MV-4-11 (cell line): ENCODE measurements around the gene ZCCHC7.

Source experiments
- DNase-seq: peaks from one replicate; lab custom pipeline; 2025; lab: John Stamatoyannopoulos, UW

ZCCHC7 gene

GRCh38 chr9:37336150-37336549 lies 215.8 kb downstream of the ZCCHC7 start:
- DNase-seq, result no peak

DNA sequence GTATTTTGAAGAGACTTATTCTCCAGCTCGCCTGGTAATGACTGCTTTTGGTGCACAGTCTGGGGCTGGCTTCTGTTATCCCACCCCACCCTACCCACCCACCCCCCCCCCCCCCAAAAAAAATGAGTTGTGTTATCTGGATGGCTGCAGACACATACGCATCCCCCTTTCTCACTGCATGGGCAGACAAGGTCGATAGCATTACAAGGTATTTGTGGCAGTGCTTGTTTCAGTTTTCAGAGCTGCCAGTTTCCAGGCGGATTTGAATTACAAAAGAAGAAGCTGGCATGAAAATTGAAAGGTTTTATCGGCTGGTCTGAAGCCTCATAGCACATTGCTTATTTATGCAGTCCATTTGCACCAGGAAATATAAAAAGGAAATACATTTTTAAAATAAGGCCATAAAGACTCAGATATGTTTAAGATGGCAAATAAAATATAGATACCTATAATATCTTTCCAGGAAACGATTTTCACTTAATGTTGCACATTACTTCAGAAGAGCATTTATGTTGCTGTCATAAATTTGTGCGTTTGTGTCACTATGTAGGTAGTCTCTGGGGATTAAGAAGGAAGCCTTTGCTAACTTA lies 217.0 kb downstream of the ZCCHC7 start:
- no peak for DNase-seq

- peak; percentile 4 for DNase-seq
Observed at GRCh38 chr9:37338218-37338617, 217.8 kb downstream of the ZCCHC7 start.

DNA sequence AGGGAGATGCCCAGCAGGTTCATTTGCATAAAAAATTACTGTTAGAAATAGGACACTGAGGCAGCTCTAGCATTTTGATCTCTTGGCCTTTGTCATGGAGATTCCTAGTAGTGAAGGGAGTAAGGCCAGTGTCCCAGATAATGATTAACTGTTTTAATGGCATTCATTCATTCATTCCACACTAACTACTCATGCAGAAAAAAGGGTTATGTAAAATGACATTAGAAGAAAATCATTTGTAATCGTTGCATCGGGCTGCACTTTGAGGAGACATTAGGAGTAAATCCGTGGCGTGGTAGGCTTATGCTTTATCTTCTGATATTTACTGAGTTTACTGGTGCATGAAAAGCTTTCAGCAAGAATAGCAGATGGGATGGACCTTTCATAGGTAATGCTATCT lies 219.5 kb downstream of the ZCCHC7 start:
- no peak for DNase-seq

DNA sequence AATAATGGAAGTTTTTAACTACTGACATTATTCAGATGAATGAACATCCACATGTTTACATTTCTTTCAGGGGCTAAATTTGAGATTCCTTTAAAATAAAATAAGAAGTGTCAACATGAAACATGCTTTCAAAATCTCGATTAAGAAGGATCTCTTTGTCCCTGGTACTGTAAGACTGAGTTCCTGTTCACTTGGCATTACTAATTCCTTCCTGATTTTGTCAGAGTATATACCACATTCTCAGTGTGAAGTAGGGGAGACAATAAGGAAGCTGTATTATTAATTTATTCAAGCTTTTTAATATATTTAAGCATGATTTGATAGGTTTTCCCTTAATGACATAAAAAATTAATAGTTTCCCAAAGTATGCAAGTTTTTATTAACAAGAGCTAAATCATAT lies 220.6 kb downstream of the ZCCHC7 start:
- DNase-seq, result peak; percentile 41

- no peak for DNase-seq
Observed at GRCh38 chr9:37341704-37342103, 221.3 kb downstream of the ZCCHC7 start.

- DNase-seq, result no peak
Observed at GRCh38 chr9:37342493-37342892, 222.1 kb downstream of the ZCCHC7 start.

GRCh38 chr9:37342895-37343294 lies 222.5 kb downstream of the ZCCHC7 start:
- peak; percentile 55 for DNase-seq

DNA sequence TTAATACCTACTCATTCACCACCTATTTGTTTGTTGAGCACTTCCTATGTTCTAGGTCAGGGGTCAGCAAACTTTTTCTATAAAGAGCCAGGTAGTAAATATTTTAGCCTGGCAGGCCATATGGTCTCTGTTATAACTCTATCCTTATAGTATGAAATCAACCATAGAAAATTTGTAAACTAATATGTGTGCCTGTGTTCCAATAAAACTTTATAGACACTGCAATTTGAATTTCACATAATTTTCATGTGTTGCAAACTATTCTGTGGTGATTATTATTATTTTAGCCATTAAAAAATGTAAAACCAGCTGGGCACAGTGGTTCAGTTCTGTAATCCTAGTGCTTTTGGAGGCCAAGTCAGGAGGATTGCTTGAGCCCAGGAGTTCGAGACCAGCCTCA lies 223.3 kb downstream of the ZCCHC7 start:
- no peak for DNase-seq

- DNase-seq, result no peak
Observed at GRCh38 chr9:37345038-37345437, 224.7 kb downstream of the ZCCHC7 start.

DNA sequence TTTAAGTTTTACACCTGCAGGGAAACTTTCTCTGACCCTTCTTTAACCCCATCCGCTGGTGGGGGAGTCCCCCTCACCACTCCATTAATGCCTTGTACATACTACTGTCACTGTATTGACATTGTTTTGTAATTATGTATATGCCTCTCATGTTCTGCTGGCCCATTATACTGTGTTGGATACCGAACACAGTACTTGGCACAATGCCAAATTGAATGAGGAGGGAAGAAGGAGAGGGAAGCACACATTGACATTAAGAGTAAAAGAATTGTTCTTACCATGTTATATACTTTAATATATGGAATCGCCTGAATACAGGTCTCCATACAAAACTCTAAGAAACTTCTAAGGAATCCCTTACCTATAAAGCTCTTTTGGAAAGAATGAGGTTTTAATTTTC lies 228.5 kb downstream of the ZCCHC7 start:
- no peak for DNase-seq

DNA sequence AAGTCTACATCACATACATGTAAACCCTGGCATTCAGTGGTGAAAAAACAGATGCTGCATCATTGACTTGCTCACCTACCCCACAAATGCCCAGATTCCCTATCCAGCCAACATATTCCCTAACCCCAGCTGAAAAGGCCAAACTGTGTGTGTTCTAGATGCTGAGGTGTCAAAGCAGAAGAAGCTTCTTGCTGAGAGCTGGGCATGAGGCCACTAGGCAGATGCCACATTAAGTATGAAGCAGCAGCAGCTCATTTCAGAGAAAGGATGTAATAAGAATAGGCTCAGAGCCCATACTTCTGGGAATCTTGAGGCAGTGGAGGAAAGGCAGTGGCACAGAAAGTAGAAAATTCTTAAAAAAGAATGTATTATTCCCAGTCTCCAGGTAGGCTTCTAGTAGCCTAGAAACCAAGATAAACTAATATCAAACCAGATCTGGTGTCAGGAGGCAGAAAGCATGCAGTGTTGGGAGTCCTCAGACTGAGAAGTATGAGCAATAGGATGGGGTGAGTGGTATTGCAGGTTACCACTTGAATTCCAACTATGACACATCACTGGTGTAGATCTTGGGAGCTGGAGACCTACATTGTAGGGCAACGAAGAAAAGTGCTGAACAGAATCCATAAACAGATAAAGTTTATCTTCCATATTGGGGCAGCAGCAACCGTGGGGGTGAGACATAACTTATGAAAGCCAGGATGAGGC lies 230.3 kb downstream of the ZCCHC7 start:
- no peak for DNase-seq

- no peak for DNase-seq
Observed at GRCh38 chr9:37353791-37354190, 233.4 kb downstream of the ZCCHC7 start.

- DNase-seq, result no peak
Observed at GRCh38 chr9:37362430-37362829, 242.1 kb downstream of the ZCCHC7 start.

DNA sequence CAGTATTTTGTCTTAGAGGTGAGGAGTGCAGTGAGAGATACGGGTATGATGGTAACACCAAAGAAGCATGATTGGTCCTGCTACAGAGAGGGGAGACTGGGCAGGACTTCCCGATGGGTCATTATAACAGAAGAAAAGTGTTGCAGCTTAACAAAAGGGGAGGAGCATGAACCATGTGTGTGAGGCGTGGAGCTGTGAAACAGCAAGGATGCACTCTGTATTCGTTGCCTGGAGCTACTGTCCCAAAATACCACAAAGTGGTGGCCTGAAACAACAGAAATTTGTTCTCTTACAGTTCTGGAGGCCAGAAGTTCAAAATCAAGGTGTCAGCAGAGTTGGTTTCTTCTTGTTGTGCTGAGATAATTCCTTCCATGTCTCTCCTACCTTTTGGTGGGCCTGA lies 242.8 kb downstream of the ZCCHC7 start:
- no peak for DNase-seq

- DNase-seq, result no peak
Observed at GRCh38 chr9:37364136-37364535, 243.8 kb downstream of the ZCCHC7 start.

DNA sequence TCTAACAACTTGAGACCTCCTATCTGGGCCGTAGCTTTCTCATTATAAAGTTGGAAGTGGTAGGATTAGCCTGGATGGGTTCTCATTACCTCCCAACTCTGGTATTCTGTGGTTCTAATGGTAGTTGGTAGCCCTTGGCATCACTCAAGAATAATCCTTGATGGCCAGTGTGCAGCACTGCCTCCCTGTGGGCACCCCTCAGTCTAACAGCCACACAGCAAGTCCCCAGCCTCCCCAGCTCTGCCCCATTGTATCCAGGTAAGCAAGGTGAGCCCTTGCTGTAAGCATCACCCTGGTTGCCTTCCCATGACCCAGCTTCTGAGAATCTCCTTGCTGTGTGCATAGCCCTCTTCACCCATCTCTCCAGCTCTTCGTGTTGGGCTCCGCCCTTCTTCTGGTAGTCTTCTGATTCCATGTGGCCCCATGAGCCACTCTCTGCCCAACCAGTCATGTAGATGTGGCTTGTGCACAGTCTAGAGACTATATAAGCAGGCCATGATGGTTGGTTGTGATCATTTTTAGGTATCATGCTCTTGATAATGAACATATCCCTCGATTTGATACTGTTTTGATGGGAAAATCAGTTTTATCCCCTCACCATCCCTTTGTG lies 244.5 kb downstream of the ZCCHC7 start:
- DNase-seq, result no peak

DNA sequence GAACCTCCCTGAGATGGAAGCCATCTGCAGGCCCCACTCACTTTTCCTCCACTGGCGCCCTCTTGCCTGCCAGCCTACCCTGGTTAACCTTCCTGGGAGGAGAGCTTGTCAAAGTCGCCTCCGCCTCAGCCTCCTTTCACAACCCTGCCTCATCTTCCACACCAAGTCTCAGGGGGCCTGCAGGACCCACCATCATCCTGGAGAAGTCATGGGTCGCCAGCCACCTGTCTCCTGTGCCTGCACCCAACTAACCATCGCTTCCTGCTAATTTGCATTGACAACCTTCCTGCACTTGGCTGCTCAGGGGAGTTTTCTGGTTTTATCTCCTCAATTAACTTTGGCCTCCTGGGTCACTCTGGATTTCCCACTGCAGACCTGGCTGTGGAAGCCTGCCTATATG lies 249.3 kb downstream of the ZCCHC7 start:
- DNase-seq, result no peak

GRCh38 chr9:37370282-37370681 lies 249.9 kb downstream of the ZCCHC7 start:
- no peak for DNase-seq

GRCh38 chr9:37370968-37371563 lies 250.7 kb downstream of the ZCCHC7 start:
- peak; percentile 75 for DNase-seq

DNA sequence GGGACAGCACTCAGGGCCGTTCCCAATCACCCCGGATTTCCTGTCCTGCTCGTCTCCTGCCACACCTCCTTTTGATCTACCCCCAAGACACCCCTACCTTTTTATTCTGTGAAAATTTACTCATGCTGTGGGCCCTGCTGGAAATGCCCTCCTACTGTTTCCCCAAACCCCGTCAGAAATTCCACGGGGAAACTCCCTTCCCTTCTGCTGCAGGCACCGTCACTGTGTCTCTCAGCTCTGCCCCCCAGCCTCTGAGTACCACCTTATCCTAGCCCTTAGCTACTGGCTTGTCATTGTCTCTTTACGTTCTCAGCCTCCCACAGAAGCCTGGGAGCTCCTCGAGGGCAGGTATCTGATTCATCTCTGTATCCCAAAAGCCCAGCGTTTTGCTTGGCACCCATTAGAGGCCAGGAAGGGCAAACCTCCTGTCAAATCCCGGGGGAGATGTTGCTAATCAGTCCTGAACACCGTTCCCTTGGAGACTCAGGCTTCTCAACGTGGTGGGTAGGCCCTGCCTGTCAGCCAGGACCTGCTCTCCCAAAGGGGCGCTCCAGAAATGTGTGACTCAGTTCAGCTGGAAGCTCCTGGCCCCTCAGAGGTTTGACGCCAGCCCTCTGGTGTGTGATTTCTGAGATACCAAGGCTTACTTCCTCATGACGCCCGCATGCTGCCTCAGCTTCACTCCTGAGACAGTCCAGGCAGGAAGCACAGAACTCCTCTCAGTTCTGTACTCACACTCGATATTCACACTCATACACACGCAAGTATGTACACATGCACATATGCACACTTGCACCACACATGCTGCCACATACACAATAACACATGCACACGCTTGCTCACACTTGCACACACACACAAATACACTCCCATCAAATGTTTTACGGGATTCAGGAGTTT lies 251.4 kb downstream of the ZCCHC7 start:
- DNase-seq, result peak; percentile 26

- DNase-seq, result no peak
Observed at GRCh38 chr9:37372839-37373238, 252.5 kb downstream of the ZCCHC7 start.
